GM19463 (cell line): Measurements from ENCODE around the gene UBXN10.

Experiments used
- ATAC-seq: cut with Tn5 transposase; IDR thresholded peaks from one replicate; pipeline ENCODE4 v1.9.1; 2021; ENCODE audit warnings: mild to moderate bottlenecking, moderate library complexity; ENCODE audit not compliant: unreplicated experiment

The UBXN10 gene

DNA sequence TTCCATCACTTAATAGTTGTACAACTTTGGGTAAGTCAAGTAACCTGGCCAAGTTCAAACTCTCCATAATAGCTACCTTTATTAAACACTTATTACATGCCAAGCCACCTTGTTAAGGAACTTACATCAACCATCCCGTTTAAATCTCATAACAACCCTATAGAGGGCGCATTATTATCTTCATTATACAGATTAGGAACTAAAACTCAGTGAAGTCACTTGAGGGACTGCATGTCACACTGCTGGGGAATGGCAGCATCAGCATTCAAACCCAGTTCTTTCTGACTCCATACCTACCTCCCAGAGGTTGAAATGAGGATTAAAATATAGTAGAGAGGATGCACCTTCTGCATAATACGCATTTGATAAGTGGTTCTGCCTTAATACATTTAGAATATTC is 47.5 kb downstream of the UBXN10 start:
- no peak for ATAC-seq

DNA sequence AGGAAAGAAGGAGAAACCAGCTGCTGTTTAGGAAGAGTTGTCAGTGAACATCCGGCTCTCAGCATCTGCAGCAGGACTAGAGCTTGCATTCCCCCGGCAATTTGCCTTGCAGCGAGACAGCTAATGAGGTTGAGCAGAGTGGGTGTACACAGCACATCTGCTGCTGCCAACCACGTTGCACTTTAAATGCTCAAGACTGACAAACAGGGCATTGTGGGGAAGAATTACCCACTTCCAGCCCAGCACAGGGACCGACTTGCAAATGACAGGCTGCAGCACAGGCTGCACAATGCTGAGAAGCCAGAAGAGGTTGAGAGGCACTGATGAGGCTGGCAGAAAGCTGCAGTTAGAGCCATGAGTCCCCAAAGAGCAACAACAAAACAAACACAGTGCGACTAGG is 48.0 kb downstream of the UBXN10 start:
- no peak for ATAC-seq

DNA sequence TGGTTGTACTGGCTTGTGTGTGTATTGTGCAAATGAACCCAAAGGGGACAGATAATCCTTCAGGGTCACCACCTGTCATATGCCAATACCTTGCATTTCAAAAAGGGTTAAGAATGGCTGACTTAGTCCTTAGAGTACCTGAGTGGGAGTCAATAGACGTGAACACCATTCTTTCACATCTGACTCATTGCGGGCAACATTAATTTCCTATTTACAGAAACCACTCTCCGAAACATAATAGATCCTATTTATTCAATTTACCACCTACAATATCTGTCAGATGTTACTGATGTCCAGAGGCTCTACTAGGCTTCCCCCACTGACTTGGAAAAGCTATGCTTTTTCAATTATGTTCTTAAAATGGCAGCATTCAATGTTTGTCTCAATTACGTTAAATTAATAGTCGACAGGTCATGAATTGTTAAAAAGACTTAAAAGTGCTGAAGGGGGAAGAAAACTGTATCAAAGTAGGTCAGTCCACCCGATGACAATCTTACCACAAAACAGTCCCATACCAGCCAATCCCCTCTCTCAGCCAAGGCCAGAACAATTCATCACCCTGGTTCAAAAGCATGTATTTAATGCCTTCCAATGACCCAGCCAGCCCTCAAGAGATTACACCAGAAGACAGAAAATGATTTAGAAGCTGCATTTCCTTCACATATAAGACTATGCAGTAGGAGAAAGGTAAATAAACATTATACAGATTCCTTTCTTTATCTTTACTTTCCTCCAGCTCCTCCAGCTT is 49.1 kb downstream of the UBXN10 start:
- no peak for ATAC-seq

DNA sequence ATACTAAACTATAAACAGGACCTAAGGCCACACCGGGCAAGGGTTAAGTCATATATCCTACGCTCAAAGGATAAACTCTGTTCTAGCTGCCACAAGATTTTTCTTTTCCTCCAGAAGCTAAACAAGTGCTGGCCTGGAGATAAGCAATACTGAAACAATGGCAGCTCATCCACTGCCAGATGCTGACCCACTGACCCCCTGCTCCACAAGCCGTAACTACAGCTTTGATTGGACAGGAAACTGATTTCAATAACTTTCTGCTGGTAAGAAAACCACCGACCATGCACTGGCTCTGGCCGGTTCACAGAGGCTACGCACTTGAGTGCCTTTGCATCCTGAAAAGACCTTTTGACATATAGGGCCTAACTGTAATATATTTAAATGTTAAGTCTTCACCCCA is 51.8 kb downstream of the UBXN10 start:
- ATAC-seq = no peak

DNA sequence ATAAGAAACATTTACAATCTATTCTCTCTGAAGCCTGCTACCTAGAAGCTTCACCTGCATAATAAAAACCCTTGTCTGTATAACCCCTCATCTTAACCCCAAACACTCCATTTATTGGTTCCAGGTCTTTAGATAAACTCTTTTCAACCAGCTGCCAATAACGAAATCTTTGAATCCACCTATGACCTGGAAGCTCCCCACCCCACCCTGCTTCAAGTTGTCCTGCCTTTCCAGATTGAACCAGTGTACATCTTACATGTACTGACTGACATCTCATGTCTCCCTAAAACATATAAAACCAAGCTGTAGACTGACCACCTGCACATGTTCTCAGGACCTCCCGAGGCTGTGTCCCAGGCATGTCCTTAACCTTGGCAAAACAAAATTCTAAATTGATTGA is 54.1 kb downstream of the UBXN10 start:
- ATAC-seq = no peak

DNA sequence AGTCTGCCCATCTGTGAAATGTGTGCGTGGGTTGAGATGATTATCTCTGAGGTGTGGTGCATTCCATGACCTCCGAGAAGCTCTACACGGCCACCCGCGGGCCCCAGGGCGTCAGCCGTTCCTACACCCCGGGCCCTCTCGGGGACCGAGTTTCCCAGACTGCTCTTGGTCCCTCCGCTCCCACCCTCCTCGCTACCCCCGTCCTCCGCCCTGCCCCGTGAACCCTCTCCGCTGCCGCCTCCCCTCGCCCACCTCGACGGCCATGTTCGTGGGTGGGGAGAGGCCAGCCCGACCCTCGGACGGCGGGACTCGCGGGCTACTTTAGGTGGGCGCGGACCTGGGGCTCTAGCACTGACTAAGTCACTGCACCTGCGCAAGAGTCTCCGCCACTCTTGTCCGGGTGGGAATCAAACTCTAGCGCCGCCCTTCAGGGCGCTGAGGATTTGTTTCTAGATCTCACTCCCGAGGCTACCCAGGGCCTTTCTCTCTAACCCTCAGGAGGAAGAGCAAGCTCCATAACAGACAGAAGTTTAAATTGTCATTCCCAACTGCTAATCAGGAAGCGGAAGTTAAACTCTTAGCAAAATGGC is 57.1 kb downstream of the UBXN10 start:
- ATAC-seq = no peak
